Activated T-helper 1 cell treated with anti-CD3 and anti-CD28 coated beads, Interleukin-2, amount 50 U/mL, for 16 hours (primary cell): Measurements from ENCODE around the gene VPS37C.

Source experiments
- DNase-seq, 2 donors: peaks; one replicate each; pipeline ENCODE4 v3.0.0-alpha.2; 2020; ENCODE audit warnings: low read depth in 1 of 2, low spot score in 1 of 2

VPS37C gene

GRCh38 chr11:61119055-61119454 lies 42.2 kb downstream of the VPS37C start:
- no peak for DNase-seq

GRCh38 chr11:61118406-61118805 lies 42.8 kb downstream of the VPS37C start:
- DNase-seq: no peak

GRCh38 chr11:61118004-61118403 lies 43.2 kb downstream of the VPS37C start:
- no peak for DNase-seq

GRCh38 chr11:61117168-61117520 lies 44.1 kb downstream of the VPS37C start:
- no peak for DNase-seq

- DNase-seq: no peak
Measured at GRCh38 chr11:61116426-61117167, 44.6 kb downstream of the VPS37C start.

- DNase-seq: no peak
Measured at GRCh38 chr11:61115498-61116224, 45.6 kb downstream of the VPS37C start.

GRCh38 chr11:61114913-61115312 lies 46.3 kb downstream of the VPS37C start:
- DNase-seq: no peak

GRCh38 chr11:61113201-61113600 lies 48.0 kb downstream of the VPS37C start:
- no peak for DNase-seq

- DNase-seq: no peak
Measured at GRCh38 chr11:61112575-61112974, 48.7 kb downstream of the VPS37C start.

GRCh38 chr11:61111786-61112517 lies 49.3 kb downstream of the VPS37C start:
- DNase-seq: no peak

GRCh38 chr11:61111050-61111435 lies 50.2 kb downstream of the VPS37C start:
- no peak for DNase-seq

GRCh38 chr11:61110255-61111049 lies 50.8 kb downstream of the VPS37C start:
- no peak for DNase-seq

GRCh38 chr11:61109671-61110070 lies 51.6 kb downstream of the VPS37C start:
- no peak for DNase-seq

GRCh38 chr11:61108847-61109585 lies 52.2 kb downstream of the VPS37C start:
- DNase-seq: no peak

GRCh38 chr11:61107888-61108287 lies 53.3 kb downstream of the VPS37C start:
- DNase-seq: no peak

- DNase-seq: no peak
Measured at GRCh38 chr11:61106894-61107470, 54.2 kb downstream of the VPS37C start.

GRCh38 chr11:61106296-61106695 lies 54.9 kb downstream of the VPS37C start:
- no peak for DNase-seq

- DNase-seq: no peak
Measured at GRCh38 chr11:61104963-61105362, 56.3 kb downstream of the VPS37C start.

GRCh38 chr11:61103851-61104423 lies 57.3 kb downstream of the VPS37C start:
- no peak for DNase-seq
